H1 (cell line): ENCODE measurements around the gene DHRS4.

Source experiments
- CTCF ChIP-seq, 3 experiments: IDR thresholded peaks; 1 replicate in 2 of 3; 2 replicates in 1 of 3; pipeline versions ENCODE4 v1.5.1 to v1.6.1; 2011; ENCODE audit warnings: low read length in 3 of 3, mild to moderate bottlenecking in 3 of 3, inconsistent platforms in 2 of 3, low read depth in 1 of 3, moderate library complexity in 1 of 3; ENCODE audit not compliant: insufficient read depth in 1 of 3; ENCODE audit errors: control extremely low read depth in 1 of 3
- EP300 ChIP-seq, 2 experiments: IDR thresholded peaks; 1 replicate in 1 of 2; 2 replicates in 1 of 2; pipeline ENCODE4 v1.6.1; 2011 to 2012; ENCODE audit warnings: low read depth in 2 of 2, low read length in 2 of 2, mild to moderate bottlenecking in 2 of 2, borderline replicate concordance in 1 of 2, inconsistent platforms in 1 of 2, moderate library complexity in 1 of 2
- KDM5A ChIP-seq: fragments of 200-600 bp; IDR thresholded peaks from 2 replicates; pipeline ENCODE4 v1.7.1; 2012; ENCODE audit warnings: mild to moderate bottlenecking, low read length, inconsistent platforms, mixed read lengths
- POLR2A ChIP-seq, 2 experiments: IDR thresholded peaks; 1 replicate in 1 of 2; 2 replicates in 1 of 2; pipeline ENCODE4 v1.6.1; 2011; ENCODE audit warnings: low read depth in 2 of 2, low read length in 2 of 2, mild to moderate bottlenecking in 2 of 2; ENCODE audit errors: control extremely low read depth in 1 of 2

GRCh38 chr14:23922545-23922944 lies 31.0 kb upstream of the DHRS4 start:
- TF ChIP-seq CTCF (IDR thresholded peaks at IDR 0.05; ENCODE audit: control extremely low read depth in 1 of 3, insufficient read depth in 1 of 3, low read depth in 1 of 3, low read length in 3 of 3) = no peak
- TF ChIP-seq KDM5A = no peak
- no peak for TF ChIP-seq EP300 (IDR thresholded peaks at IDR 0.05; ENCODE audit: borderline replicate concordance in 1 of 2, low read depth in 2 of 2, low read length in 2 of 2)
- no peak for TF ChIP-seq POLR2A (IDR thresholded peaks at IDR 0.05; ENCODE audit: control extremely low read depth in 1 of 2, low read depth in 2 of 2, low read length in 2 of 2)
